NCI-H1694 treated with DMSO at 0.1 percent for 48 hours (cell line): ENCODE results near the gene IL9R.
"Not testable (repeated sequence)": the region's sequence is repeated elsewhere in the genome, so short reads cannot be mapped to it uniquely, and the experiment has no call there.

Source experiments
- DNase-seq: peaks from one replicate; lab custom pipeline; 2025; lab: John Stamatoyannopoulos, UW

Gene IL9R

DNA sequence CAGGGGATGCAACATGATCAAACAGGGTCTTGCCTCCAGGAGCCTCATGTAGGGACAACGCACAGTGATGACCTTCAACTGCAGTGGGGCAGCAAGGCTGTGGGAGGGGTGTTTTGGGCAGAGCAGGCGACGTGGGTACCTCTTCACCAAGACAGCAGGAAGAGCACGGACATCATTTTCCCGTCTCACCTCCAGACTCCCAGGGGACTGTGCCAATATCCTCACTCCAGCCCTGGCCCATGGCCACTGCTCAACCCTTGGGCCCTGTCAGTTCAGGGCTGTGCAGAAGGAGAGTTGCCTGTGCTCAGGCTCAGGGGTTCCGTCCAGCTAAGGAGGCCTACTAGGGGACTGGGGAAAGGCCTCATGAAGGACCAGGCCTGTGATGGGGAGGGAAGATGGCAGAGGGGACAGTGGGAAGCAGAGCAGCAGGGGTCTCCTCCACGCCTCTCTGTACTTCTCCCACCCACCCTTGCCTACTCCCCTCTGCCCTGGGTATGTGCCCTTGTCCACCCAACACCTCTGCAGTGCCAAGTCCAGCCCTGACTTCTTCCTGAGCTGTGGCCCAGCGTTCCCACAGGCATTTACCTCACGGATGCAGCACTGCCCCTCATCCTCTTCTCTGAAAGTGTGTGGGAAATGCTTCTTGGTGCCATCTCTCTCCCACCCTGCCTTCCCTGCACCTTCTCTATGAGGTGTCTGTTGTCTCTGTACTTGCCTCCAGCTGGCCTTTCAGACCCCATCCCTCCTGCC is 1.4 kb downstream of the IL9R start:
- no peak for DNase-seq

- DNase-seq = not testable (repeated sequence)
Measured at GRCh38 chrX:155999751-156000150, 2.3 kb downstream of the IL9R start.

GRCh38 chrX:156000361-156000926 is 2.9 kb downstream of the IL9R start:
- DNase-seq = no peak

DNA sequence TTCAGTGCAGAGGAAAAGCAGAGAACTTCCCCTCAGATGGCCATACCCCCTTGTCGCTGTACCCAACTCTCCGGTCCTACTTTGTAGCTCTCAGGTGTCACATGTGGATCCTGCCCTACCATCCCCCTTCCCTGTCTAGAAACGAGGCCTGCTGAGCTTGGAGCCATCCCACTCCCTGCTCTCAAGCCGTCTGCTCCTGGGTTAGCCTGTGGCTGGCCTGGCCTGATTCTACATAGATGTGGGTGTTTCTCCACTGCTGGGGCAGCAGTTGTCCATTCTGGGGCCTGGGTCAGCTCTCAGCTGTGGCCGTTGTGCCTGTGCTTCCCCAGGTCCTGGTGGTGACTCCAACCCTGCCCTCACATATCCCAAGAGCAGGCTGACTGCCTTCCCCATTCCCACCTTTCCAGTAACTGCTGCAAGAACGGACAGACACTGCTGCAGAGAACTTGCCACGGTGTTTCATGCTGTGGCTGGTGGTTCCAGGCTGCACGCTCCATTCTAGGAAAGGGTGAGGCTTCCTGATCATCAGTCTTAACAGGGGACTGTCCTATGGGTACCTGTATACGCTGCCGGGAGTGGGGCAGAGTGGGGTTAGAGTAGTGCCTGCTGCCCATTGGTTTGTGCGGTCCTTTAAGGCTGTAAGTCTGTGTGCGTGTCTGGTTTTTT is 3.6 kb downstream of the IL9R start:
- DNase-seq = no peak

GRCh38 chrX:156001667-156002021 is 4.1 kb downstream of the IL9R start:
- DNase-seq = no peak

GRCh38 chrX:156002507-156002906 is 5.0 kb downstream of the IL9R start:
- DNase-seq = no peak

GRCh38 chrX:156003486-156004185 is 6.1 kb downstream of the IL9R start:
- DNase-seq = no peak

- no peak for DNase-seq
Measured at GRCh38 chrX:156004256-156004655, 6.8 kb downstream of the IL9R start.

- no peak for DNase-seq
Measured at GRCh38 chrX:156004740-156005139, 7.2 kb downstream of the IL9R start.

DNA sequence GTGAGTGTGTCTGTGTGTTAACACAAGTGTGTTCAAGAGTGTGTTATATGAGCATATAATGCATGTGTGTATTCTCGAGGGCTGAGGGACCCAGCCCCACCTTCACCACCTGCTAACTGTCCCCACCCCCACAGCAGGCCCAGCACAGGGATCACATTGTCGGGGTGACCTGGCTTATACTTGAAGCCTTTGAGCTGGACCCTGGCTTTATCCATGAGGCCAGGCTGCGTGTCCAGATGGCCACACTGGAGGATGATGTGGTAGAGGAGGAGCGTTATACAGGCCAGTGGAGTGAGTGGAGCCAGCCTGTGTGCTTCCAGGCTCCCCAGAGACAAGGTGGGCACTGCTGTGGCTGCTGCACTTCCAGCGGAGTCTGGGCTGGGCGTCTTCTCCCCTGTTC is 7.6 kb downstream of the IL9R start:
- DNase-seq = no peak

DNA sequence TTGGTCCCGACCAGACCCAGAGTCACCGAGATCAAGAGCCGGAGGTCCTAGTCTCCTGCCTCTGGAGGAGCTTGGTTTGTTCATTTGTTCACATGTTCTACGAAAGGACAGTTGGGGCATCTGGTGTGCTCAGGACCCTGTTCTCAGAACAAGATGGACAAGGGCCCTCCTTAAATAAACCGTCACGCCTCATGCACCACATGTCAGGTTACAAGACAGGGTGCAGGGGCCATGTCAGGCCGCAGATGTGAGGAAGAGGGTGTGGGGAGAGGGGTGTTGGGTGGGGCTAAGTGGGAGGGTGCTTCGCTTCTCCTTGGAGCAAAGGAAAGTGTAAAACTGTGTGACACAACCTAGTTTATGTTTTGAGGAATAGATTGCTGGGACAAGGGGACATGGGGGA is 9.0 kb downstream of the IL9R start:
- not testable (repeated sequence) for DNase-seq

DNA sequence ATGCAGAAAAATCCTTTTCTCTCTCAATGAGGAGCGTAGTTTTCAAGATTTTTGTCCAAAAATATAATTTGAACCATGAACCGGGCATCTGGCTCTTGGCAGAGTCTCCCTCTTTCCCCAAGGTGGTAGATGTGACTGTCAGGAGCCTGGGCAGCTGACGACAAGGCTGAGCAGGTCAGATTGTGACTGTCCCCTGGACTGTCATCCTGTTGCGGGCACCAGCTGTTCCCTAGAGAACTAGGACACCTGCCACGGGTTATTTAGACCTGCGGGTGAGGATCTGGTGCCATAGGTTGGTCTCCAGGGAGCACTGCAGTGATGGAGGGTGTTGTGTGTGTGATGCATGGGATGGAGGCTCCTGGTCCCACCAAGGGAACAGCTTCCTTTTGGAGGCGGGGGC is 10.9 kb downstream of the IL9R start:
- DNase-seq = not testable (repeated sequence)

DNA sequence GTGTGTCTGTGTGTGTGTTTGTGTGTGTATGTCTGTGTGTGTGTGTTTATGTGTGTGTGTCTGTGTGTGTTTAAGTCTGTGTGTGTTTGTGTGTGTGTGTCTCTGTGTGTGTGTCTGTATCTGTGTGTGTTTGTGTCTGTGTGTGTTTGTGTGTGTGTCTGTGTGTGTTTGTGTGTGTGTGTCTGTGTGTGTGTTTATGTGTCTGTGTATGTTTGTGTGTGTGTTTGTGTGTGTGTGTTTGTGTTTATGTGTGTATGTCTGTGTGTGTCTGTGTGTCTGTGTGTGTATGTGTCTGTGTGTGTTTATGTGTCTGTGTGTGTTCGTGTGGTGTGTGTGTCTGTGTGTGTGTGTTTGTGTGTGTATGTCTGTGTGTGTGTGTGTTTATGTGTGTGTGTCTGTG is 11.4 kb downstream of the IL9R start:
- no peak for DNase-seq

- DNase-seq = not testable (repeated sequence)
Measured at GRCh38 chrX:156009691-156010090, 12.2 kb downstream of the IL9R start.

DNA sequence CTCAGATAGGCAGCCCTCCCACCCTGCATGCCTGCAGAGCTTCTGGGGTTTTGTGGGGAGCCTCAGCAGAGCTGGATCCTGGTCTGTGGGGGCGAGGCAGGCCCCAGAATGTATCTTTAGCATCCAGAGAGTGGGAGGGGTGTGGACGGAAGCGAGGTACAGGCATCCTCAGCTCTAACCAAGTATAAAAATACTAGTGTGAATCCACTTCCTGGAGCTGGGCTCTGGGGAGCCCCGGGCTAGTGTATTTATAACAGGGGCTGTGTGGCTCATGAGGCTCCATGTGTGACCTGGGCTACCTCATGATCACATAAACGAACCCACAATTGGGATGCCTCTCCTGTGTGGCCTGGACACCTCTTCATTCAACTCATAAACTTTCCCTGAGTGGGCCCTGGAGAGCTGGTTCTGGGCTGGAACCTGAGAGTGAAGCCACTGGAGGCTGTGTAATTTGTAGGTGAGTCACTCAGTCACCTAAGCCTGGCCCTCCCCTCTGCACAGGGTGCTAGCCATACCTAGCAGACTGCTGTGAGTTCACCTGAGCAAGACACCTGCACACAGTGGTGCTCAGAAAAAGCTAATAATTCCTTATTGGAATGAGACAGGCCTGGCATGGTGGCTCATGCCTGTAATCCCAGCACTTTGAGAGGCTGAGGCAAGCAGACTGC is 15.9 kb downstream of the IL9R start:
- DNase-seq = not testable (repeated sequence)

DNA sequence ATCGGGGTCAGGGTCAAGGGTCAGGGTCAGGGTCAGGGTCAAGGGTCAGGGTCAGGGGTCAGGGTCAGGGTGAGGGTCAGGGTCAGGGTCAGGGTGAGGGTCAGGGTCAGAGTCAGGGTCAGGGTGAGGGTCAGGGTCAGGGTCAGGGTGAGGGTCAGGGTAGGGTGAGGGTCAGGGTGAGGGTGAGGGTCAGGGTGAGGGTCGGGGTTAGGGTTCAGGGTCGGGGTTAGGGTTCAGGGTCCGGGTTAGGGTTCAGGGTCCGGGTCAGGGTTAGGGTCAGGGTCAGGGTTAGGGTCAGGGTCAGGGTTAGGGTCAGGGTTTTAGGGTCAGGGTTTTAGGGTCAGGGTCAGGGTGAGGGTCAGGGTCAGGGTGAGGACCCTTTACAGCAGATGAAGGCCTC is 22.4 kb downstream of the IL9R start:
- not testable (repeated sequence) for DNase-seq

DNA sequence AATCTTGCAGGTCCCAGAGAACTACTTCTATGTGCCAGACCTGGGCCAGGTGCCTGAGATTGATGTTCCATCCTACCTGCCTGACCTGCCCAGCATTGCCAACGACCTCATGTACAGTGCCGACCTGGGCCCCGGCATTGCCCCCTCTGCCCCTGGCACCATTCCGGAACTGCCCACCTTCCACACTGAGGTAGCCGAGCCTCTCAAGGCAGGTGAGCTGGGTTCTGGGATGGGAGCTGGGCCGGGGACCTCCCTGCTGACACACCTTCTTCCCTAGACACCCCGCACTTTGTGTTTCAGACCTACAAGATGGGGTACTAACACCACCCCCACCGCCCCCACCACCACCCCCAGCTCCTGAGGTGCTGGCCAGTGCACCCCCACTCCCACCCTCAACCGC is 25.5 kb downstream of the IL9R start:
- not testable (repeated sequence) for DNase-seq

GRCh38 chrX:156024949-156025492 is 27.5 kb downstream of the IL9R start:
- DNase-seq = not testable (repeated sequence)

DNA sequence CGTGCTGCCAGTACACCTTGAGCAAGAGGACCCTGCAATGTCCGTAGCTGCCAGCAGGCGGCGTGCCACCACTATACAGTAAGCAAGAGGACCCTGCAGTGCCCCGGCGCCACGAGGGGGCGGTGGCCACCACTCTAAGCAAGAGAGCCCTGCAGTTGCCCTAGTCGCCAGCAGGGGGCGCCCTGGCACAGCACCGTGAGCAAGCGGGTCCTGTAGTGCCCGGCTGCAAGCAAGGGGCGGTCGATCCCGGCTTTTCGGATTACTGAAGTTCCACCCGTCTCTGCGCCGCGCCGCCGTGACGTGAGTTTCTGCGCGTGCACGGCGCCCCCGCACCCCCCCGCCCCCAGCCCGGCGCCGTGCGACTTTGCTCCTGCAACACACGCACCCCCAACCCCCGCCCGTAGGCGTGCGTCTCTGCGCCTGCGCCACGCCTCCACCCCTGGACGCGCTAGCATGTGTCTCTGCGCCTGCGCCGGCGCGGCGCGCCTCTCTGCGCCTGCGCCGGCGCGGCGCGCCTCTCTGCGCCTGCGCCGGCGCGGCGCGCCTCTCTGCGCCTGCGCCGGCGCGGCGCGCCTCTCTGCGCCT is 31.2 kb downstream of the IL9R start:
- DNase-seq = not testable (repeated sequence)

- not testable (repeated sequence) for DNase-seq
Measured at GRCh38 chrX:156029296-156029695, 31.8 kb downstream of the IL9R start.

GRCh38 chrX:156029707-156030442 is 32.4 kb downstream of the IL9R start:
- not testable (repeated sequence) for DNase-seq
